ENCODE results near the gene MAP3K15.
A peak's percentile ranks its signal among the peaks of the same experiment; 100 is the strongest.

The MAP3K15 gene, protein sequence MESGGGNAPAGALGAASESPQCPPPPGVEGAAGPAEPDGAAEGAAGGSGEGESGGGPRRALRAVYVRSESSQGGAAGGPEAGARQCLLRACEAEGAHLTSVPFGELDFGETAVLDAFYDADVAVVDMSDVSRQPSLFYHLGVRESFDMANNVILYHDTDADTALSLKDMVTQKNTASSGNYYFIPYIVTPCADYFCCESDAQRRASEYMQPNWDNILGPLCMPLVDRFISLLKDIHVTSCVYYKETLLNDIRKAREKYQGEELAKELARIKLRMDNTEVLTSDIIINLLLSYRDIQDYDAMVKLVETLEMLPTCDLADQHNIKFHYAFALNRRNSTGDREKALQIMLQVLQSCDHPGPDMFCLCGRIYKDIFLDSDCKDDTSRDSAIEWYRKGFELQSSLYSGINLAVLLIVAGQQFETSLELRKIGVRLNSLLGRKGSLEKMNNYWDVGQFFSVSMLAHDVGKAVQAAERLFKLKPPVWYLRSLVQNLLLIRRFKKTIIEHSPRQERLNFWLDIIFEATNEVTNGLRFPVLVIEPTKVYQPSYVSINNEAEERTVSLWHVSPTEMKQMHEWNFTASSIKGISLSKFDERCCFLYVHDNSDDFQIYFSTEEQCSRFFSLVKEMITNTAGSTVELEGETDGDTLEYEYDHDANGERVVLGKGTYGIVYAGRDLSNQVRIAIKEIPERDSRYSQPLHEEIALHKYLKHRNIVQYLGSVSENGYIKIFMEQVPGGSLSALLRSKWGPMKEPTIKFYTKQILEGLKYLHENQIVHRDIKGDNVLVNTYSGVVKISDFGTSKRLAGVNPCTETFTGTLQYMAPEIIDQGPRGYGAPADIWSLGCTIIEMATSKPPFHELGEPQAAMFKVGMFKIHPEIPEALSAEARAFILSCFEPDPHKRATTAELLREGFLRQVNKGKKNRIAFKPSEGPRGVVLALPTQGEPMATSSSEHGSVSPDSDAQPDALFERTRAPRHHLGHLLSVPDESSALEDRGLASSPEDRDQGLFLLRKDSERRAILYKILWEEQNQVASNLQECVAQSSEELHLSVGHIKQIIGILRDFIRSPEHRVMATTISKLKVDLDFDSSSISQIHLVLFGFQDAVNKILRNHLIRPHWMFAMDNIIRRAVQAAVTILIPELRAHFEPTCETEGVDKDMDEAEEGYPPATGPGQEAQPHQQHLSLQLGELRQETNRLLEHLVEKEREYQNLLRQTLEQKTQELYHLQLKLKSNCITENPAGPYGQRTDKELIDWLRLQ (N-terminal part only)

GRCh38 chrX:19514791-19515614 lies at the start of gene MAP3K15:
Gene MAP3K15, minus strand, starts transcription at chrX:19515508. Its CDS starts 247 bp downstream, at chrX:19515261.
- peak; percentile 10 for DNase-seq (ENCODE audit: low read depth)

DNA sequence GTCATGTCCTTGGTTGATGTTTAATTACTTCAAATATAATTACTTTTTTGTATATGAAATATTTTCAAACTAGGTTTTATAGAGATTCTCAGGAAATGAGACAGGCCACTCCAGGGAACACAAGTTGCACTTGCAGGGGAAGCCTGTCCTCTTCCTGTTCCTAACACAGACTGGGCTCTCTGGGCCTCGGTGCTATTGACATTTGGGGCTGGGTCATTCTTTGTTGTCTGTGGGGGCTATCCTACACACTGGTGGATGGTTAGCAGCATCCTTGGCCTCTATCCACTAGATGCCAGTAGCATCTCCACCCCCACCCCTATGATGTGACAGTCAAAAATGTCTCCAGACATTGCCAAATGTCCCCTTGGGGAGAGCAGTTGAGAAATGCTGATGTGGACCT lies 49.3 kb upstream of the MAP3K15 start:
- DNase-seq (ENCODE audit: low read depth) = no peak

GRCh38 chrX:19563746-19564145 lies 48.4 kb upstream of the MAP3K15 start:
- no peak for DNase-seq (ENCODE audit: low read depth)

DNA sequence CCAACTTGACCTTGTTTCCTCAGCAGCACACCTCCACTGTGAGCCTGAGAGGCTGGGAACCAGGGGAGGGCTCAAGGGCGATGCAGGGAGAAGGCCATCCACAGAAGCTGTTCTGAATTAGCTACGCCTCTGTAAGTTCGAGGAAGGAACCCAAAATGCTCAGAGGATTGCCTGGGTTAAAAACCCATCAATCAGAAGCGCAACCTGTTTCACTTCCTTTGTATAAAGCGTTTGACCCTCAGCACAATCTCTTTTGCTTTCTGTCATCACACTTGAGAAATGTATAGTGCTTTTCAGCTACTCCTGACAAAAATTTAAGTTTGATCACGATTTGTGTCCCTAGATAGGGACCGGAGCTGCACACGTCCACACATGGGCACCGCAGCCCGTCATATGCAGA lies 48.0 kb upstream of the MAP3K15 start:
- DNase-seq (ENCODE audit: low read depth) = no peak

GRCh38 chrX:19560611-19561010 lies 45.3 kb upstream of the MAP3K15 start:
- DNase-seq (ENCODE audit: low read depth) = no peak

- DNase-seq (ENCODE audit: low read depth) = no peak
Observed at GRCh38 chrX:19557822-19558221, 42.5 kb upstream of the MAP3K15 start.

- no peak for DNase-seq (ENCODE audit: low read depth)
Observed at GRCh38 chrX:19556202-19556601, 40.9 kb upstream of the MAP3K15 start.

- no peak for DNase-seq (ENCODE audit: low read depth)
Observed at GRCh38 chrX:19555683-19556082, 40.4 kb upstream of the MAP3K15 start.

GRCh38 chrX:19555236-19555635 lies 39.9 kb upstream of the MAP3K15 start:
- no peak for DNase-seq (ENCODE audit: low read depth)

DNA sequence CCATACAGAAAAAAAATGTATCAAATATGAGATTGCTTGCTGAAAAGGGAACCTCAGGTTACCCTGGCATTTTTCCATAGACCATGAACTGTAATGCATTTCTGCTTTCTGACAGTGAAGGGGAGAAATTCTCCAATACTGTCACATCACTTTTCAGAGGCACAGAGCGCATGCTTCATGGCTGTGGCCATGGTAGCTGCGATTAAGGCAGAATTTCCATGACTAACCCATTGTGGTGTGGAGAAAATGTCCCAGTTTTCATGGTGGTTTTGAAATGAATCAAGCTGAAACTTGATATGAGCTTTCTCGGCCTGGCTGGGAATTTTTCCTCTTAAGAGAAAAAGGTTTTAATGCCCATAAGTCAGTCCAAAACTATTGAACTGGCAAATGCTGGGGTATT lies 39.5 kb upstream of the MAP3K15 start:
- DNase-seq (ENCODE audit: low read depth) = peak; percentile 78

- no peak for DNase-seq (ENCODE audit: low read depth)
Observed at GRCh38 chrX:19552793-19553192, 37.5 kb upstream of the MAP3K15 start.

- DNase-seq (ENCODE audit: low read depth) = no peak
Observed at GRCh38 chrX:19549838-19550237, 34.5 kb upstream of the MAP3K15 start.

DNA sequence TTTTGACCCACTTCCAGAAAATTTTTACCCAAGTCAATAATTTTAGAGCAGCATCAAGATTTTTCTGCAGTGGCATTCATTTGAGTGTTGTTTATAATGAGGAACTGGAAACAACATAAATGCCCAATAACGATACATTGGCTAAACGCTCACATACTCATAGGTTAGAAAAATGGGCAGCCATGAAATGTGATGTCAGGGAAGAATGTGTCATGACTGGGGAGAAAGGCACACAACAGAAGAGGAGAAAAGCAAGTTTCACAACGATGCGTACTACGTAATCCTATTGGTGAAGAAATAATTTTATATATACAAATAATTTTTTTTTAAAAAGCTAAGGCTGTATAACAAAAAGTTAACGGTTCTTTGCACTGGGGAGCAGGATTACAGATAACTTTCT lies 33.6 kb upstream of the MAP3K15 start:
- DNase-seq (ENCODE audit: low read depth) = no peak

- no peak for DNase-seq (ENCODE audit: low read depth)
Observed at GRCh38 chrX:19548279-19548678, 33.0 kb upstream of the MAP3K15 start.

DNA sequence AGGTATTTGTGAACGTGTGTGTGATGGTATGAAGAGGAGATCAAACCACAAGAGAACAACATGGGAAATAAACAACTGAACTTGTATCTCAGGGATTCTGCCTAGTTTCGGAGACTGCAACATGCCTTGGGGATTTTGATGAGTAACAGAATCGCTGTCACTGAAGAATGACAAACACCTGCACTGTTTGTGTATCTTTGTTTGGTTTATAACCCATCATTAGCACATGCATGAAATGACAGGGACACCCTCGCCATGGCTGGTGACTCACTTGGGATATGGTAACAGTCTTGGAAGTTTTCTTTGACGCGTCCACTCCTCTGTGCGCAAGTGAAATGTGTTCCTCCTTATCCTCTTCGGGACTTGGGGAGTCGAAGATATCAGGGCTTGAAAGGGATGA lies 30.3 kb upstream of the MAP3K15 start:
- DNase-seq (ENCODE audit: low read depth) = no peak

DNA sequence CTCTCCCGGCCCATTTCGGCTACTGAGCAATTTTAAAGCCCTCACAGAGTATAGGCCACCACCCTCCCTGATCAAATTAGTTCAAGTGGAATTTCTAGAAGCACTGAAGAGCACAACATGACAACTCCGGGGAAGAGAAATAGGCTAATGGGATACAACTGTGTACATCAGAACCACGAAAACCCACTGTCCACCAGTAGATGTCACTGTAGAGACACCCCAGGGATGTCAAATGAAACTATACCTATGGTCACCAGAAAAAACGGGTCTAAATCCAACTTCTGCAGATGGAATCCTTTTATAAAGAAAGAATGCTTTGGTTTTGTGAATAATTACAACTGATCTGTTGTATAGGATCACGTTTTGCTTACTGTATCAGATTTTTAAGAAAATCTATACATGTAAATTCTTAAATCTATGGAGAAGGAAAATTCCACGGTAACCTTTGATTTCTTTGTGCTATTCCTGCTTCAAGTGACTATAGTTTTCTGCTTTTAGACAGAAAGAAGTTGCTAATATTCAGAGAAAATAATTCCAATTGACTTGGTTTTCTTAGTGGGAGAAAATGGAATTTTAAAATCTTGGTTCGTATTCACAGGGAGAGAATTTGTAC lies 29.5 kb upstream of the MAP3K15 start:
- peak; percentile 61 for DNase-seq (ENCODE audit: low read depth)

DNA sequence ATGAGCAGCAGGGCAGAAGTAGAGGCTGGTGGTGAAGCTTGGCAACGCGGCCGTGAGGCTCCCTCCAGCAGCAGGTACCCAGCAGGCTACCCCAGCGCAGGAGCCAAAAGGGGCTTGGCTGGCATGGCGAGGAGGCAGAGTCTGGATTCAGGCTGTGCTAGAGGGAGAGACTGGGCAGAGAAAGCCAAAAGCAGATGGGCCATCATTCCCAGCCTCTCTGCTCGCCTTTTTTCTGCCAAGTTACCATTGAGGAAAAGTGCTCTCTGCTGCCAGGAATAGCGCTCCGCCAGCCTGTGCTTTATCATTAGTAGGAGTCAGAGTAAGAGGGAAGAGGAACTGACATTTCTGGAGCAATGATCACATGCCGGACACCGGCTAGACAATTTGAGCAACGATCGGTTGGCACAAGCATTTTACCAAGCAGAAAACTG lies 28.7 kb upstream of the MAP3K15 start:
- no peak for DNase-seq (ENCODE audit: low read depth)

- DNase-seq (ENCODE audit: low read depth) = no peak
Observed at GRCh38 chrX:19543020-19543715, 27.9 kb upstream of the MAP3K15 start.

GRCh38 chrX:19541931-19542330 lies 26.6 kb upstream of the MAP3K15 start:
- no peak for DNase-seq (ENCODE audit: low read depth)

GRCh38 chrX:19541196-19541595 lies 25.9 kb upstream of the MAP3K15 start:
- DNase-seq (ENCODE audit: low read depth) = no peak

Data from EH (cell line).